ENCODE data around the gene MSL2. TPM values are rescaled to one million over a fixed set of nuclear protein-coding genes. Genes with fewer than 3 reads are reported as not detected.

Gene MSL2
- total RNA-seq, 1 donor: 27.3 TPM

- TF ChIP-seq CTCF (IDR thresholded peaks at IDR 0.05; ENCODE audit: insufficient read depth, low read length): no peak
- DNase-seq (ENCODE audit: low read depth): no peak
- peak overlapping the region; percentile 95 for H3K4me3 ChIP-seq (ENCODE audit: low read depth, low read length)
These were observed 3.3 kb downstream of the MSL2 start for GRCh38 chr3:136192831-136193230.

GRCh38 chr3:136192195-136192594, 3.9 kb downstream of the MSL2 start:
- peak; percentile 37 for DNase-seq (ENCODE audit: low read depth)
- H3K4me3 ChIP-seq (ENCODE audit: low read depth, low read length): peak overlapping the region; percentile 95

GRCh38 chr3:136189859-136190617, 6.1 kb downstream of the MSL2 start:
- no peak overlapping the region for H3K4me3 ChIP-seq (ENCODE audit: low read depth, low read length)
- DNase-seq (ENCODE audit: low read depth): no peak
- TF ChIP-seq CTCF (IDR thresholded peaks at IDR 0.05; ENCODE audit: insufficient read depth, low read length): no peak

GRCh38 chr3:136189043-136189442, 7.1 kb downstream of the MSL2 start:
- no peak for TF ChIP-seq CTCF (IDR thresholded peaks at IDR 0.05; ENCODE audit: insufficient read depth, low read length)
- no peak overlapping the region for H3K4me3 ChIP-seq (ENCODE audit: low read depth, low read length)
- DNase-seq (ENCODE audit: low read depth): no peak

- TF ChIP-seq CTCF (IDR thresholded peaks at IDR 0.05; ENCODE audit: insufficient read depth, low read length): no peak
- DNase-seq (ENCODE audit: low read depth): no peak
These were observed 8.3 kb downstream of the MSL2 start for GRCh38 chr3:136187868-136188267.

GRCh38 chr3:136186846-136187245, 9.3 kb downstream of the MSL2 start:
- DNase-seq (ENCODE audit: low read depth): peak; percentile 41
- no peak overlapping the region for H3K4me3 ChIP-seq (ENCODE audit: low read depth, low read length)
- TF ChIP-seq CTCF (IDR thresholded peaks at IDR 0.05; ENCODE audit: insufficient read depth, low read length): no peak

More at GRCh38 chr3:136187868-136188267, 8.3 kb downstream of the MSL2 start:
- H3K4me3 ChIP-seq (ENCODE audit: low read depth, low read length): no peak overlapping the region

GRCh38 chr3:136186344-136186743, 9.8 kb downstream of the MSL2 start:
- no peak overlapping the region for H3K4me3 ChIP-seq (ENCODE audit: low read depth, low read length)
- no peak for DNase-seq (ENCODE audit: low read depth)
- no peak for TF ChIP-seq CTCF (IDR thresholded peaks at IDR 0.05; ENCODE audit: insufficient read depth, low read length)

All from fibroblast of the aortic adventitia (primary cell).